ENCODE data around the gene RBM5. TPM values are rescaled to one million over a fixed set of nuclear protein-coding genes. Genes with fewer than 3 reads are reported as not detected.

RBM5 gene
- total and polyA plus RNA-seq, 2 donors (not counting 1 experiment from before 2014, with no cell fraction given), result 405 to 464 TPM

- Histone ChIP-seq H3K9me3 (ENCODE audit: control extremely low read depth in 1 of 3, control insufficient read depth in 2 of 3, insufficient read depth in 1 of 3, low read length in 2 of 3) (no peaks in the 10 kb centered on the region), H3K4me2 (replicated peaks; ENCODE audit: low read depth, low read length, poor library complexity, severe bottlenecking) (no peak overlapping the region), H3K27ac (ENCODE audit: low read length in 2 of 2) (no peak overlapping the region), H3K4me1 (ENCODE audit: control insufficient read depth in 2 of 2, insufficient read depth in 2 of 2, low read length in 2 of 2) (no peaks in the 10 kb centered on the region), H3K27me3 (replicated peaks in 1 of 4; ENCODE audit: control extremely low read depth in 1 of 4, control insufficient read depth in 3 of 4, insufficient read depth in 4 of 4, low read length in 3 of 4) (no peaks in the 10 kb centered on the region), H2AFZ (ENCODE audit: insufficient read depth, low read depth, low read length, poor library complexity, severe bottlenecking) (no peak overlapping the region), H3K9ac (ENCODE audit: low read length) (no peak overlapping the region), H3K36me3 (replicated peaks in 1 of 2; ENCODE audit: control extremely low read depth in 1 of 2, control insufficient read depth in 1 of 2, extremely low read depth in 1 of 2, insufficient read depth in 2 of 2, low read length in 1 of 2) (no peaks in the 10 kb centered on the region), H3K4me3 (ENCODE audit: control extremely low read depth in 1 of 5, extremely low read depth in 1 of 5, insufficient read depth in 1 of 5, low read depth in 2 of 5, low read length in 4 of 5) (no peak overlapping the region), H4K20me1 (ENCODE audit: control insufficient read depth, insufficient read depth, low read length, poor library complexity, severe bottlenecking) (no peaks in the 10 kb centered on the region), H3K79me2 (ENCODE audit: control insufficient read depth, insufficient read depth, low read length) (no peaks in the 10 kb centered on the region)
- Mint-ChIP-seq H3K27me3 (peaks cover 9% of the 10 kb centered on the region), H3K9me3 (ENCODE audit: insufficient read depth) (no peaks in the 10 kb centered on the region), H3K27ac (no peak overlapping the region), H3K4me1 (no peaks in the 10 kb centered on the region), H3K4me3 (no peak overlapping the region)
- ATAC-seq (ENCODE audit: low read depth) (no peak), DNase-seq (no peak)
- intact Hi-C loops (cut with micrococcal nuclease), result no loop called here
- TF ChIP-seq EZH2 (IDR thresholded peaks at IDR 0.05; ENCODE audit: borderline replicate concordance, insufficient read depth, low read depth, low read length, poor library complexity, severe bottlenecking) (no peak), CTCF (IDR thresholded peaks at IDR 0.05) (no peak)
- ChIA-PET CTCF (no interaction called here), POLR2A (no interaction called here)
- WGBS (ENCODE audit: insufficient coverage), result 82% methylated on average over 12 of the region's 16 CpGs
Measured at GRCh38 chr3:50167069-50167840, 78.5 kb downstream of the RBM5 start.

- H3K9me3 Mint-ChIP-seq (ENCODE audit: insufficient read depth), result no peaks in the 10 kb centered on the region
- Histone ChIP-seq H2AFZ (ENCODE audit: insufficient read depth, low read depth, low read length, poor library complexity, severe bottlenecking) (no peak overlapping the region), H3K27ac (ENCODE audit: low read length in 2 of 2) (no peak overlapping the region), H3K79me2 (ENCODE audit: control insufficient read depth, insufficient read depth, low read length) (no peaks in the 10 kb centered on the region), H3K4me2 (replicated peaks; ENCODE audit: low read depth, low read length, poor library complexity, severe bottlenecking) (no peak overlapping the region), H3K9ac (ENCODE audit: low read length) (no peak overlapping the region), H3K9me3 (ENCODE audit: control extremely low read depth in 1 of 3, control insufficient read depth in 2 of 3, insufficient read depth in 1 of 3, low read length in 2 of 3) (no peaks in the 10 kb centered on the region), H3K36me3 (replicated peaks in 1 of 2; ENCODE audit: control extremely low read depth in 1 of 2, control insufficient read depth in 1 of 2, extremely low read depth in 1 of 2, insufficient read depth in 2 of 2, low read length in 1 of 2) (no peaks in the 10 kb centered on the region), H4K20me1 (ENCODE audit: control insufficient read depth, insufficient read depth, low read length, poor library complexity, severe bottlenecking) (no peaks in the 10 kb centered on the region), H3K4me3 (ENCODE audit: control extremely low read depth in 1 of 5, extremely low read depth in 1 of 5, insufficient read depth in 1 of 5, low read depth in 2 of 5, low read length in 4 of 5) (no peak overlapping the region), H3K27me3 (replicated peaks in 1 of 4; ENCODE audit: control extremely low read depth in 1 of 4, control insufficient read depth in 3 of 4, insufficient read depth in 4 of 4, low read length in 3 of 4) (no peaks in the 10 kb centered on the region), H3K4me1 (ENCODE audit: control insufficient read depth in 2 of 2, insufficient read depth in 2 of 2, low read length in 2 of 2) (no peaks in the 10 kb centered on the region)
- no peaks in the 10 kb centered on the region for H3K4me1 Mint-ChIP-seq
- intact Hi-C loops (cut with micrococcal nuclease), result no loop called here
- no peak for ATAC-seq (ENCODE audit: low read depth)
- POLR2A ChIA-PET, result no interaction called here
- H3K27me3 Mint-ChIP-seq, result peaks cover 9% of the 10 kb centered on the region
- no peak for DNase-seq
- no peak overlapping the region for H3K4me3 Mint-ChIP-seq
- no peak for TF ChIP-seq EZH2 (IDR thresholded peaks at IDR 0.05; ENCODE audit: borderline replicate concordance, insufficient read depth, low read depth, low read length, poor library complexity, severe bottlenecking)
- TF ChIP-seq CTCF (IDR thresholded peaks at IDR 0.05), result no peak
- 82% methylated on average over 2 of the region's 7 CpGs for WGBS (ENCODE audit: insufficient coverage)
- CTCF ChIA-PET, result no interaction called here
- no peak overlapping the region for H3K27ac Mint-ChIP-seq
Measured at GRCh38 chr3:50167841-50168209, 79.1 kb downstream of the RBM5 start.

Measured in B cell (primary cell).